Epidermal melanocyte (primary cell): ENCODE measurements around the gene DACT2.
"Not testable (repeated sequence)": the region's sequence is repeated elsewhere in the genome, so short reads cannot be mapped to it uniquely, and the experiment has no call there.

Experiments
- DNase-seq: peaks from one replicate; pipeline ENCODE4 v3.0.0; 2011; ENCODE audit warnings: low spot score; ENCODE audit not compliant: insufficient read length

The DACT2 gene

GRCh38 chr6:168303982-168304751 lies 15.4 kb downstream of the DACT2 start:
- no peak for DNase-seq

- DNase-seq: no peak
Observed at GRCh38 chr6:168302534-168302933, 17.0 kb downstream of the DACT2 start.

GRCh38 chr6:168301648-168302398 lies 17.8 kb downstream of the DACT2 start:
- no peak for DNase-seq

- DNase-seq: no peak
Observed at GRCh38 chr6:168300975-168301647, 18.5 kb downstream of the DACT2 start.

- DNase-seq: no peak
Observed at GRCh38 chr6:168299541-168300511, 19.8 kb downstream of the DACT2 start.

- DNase-seq: no peak
Observed at GRCh38 chr6:168297643-168298042, 21.9 kb downstream of the DACT2 start.

GRCh38 chr6:168294901-168295300 lies 24.7 kb downstream of the DACT2 start:
- DNase-seq: no peak

GRCh38 chr6:168293636-168294530 lies 25.7 kb downstream of the DACT2 start:
- DNase-seq: no peak

- no peak for DNase-seq
Observed at GRCh38 chr6:168292826-168293225, 26.8 kb downstream of the DACT2 start.

- DNase-seq: no peak
Observed at GRCh38 chr6:168291450-168291849, 28.1 kb downstream of the DACT2 start.

GRCh38 chr6:168290095-168290494 lies 29.5 kb downstream of the DACT2 start:
- DNase-seq: no peak

GRCh38 chr6:168289571-168289962 lies 30.0 kb downstream of the DACT2 start:
- DNase-seq: no peak

- no peak for DNase-seq
Observed at GRCh38 chr6:168288781-168289570, 30.6 kb downstream of the DACT2 start.

- DNase-seq: not testable (repeated sequence)
Observed at GRCh38 chr6:168287460-168287859, 32.1 kb downstream of the DACT2 start.

GRCh38 chr6:168286771-168287446 lies 32.7 kb downstream of the DACT2 start:
- DNase-seq: not testable (repeated sequence)

GRCh38 chr6:168286116-168286515 lies 33.5 kb downstream of the DACT2 start:
- DNase-seq: no peak

GRCh38 chr6:168285456-168285855 lies 34.1 kb downstream of the DACT2 start:
- DNase-seq: no peak

GRCh38 chr6:168284187-168284586 lies 35.4 kb downstream of the DACT2 start:
- DNase-seq: no peak

GRCh38 chr6:168283686-168284025 lies 35.9 kb downstream of the DACT2 start:
- no peak for DNase-seq
